Fibroblast of lung (primary cell): ENCODE measurements around the gene COBL.

Experiments used
- EZH2 ChIP-seq: IDR thresholded peaks from 2 replicates; pipeline ENCODE4 v1.5.1; 2012; ENCODE audit warnings: low read length, control low read depth, mild to moderate bottlenecking; ENCODE audit errors: missing control alignments
- TF ChIP-seq, protein P1 (sequence below), 2 donors: IDR thresholded peaks in 1 of 2; conservative IDR thresholded peaks in 1 of 2; 1 replicate in 1 of 2; 2 replicates in 1 of 2; pipeline ENCODE4 v1.5.1; 2011 to 2012; ENCODE audit warnings: low read length in 2 of 2, control low read depth in 1 of 2, inconsistent platforms in 1 of 2, low read depth in 1 of 2, mild to moderate bottlenecking in 1 of 2

DNA sequence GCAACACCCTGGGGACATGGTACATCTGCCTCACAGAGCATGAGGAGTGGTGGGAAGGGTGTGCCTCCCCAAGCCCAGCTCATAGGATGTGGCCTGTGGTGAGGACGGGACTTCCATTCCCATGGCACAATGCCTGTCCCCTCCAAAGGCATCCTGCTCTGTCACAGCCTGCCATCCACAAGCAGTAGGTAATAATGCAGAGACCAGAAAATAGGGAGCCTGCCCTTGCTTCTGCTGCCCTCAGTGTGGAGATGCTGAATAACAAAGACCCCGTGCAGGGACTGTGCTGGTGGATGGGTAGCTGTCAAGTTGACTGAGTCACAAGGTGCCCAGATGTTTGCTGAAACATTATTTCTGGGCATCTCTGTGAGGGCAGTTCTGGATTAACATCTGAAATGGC, 334.0 kb downstream of the COBL start:
- TF ChIP-seq, protein P1, sequence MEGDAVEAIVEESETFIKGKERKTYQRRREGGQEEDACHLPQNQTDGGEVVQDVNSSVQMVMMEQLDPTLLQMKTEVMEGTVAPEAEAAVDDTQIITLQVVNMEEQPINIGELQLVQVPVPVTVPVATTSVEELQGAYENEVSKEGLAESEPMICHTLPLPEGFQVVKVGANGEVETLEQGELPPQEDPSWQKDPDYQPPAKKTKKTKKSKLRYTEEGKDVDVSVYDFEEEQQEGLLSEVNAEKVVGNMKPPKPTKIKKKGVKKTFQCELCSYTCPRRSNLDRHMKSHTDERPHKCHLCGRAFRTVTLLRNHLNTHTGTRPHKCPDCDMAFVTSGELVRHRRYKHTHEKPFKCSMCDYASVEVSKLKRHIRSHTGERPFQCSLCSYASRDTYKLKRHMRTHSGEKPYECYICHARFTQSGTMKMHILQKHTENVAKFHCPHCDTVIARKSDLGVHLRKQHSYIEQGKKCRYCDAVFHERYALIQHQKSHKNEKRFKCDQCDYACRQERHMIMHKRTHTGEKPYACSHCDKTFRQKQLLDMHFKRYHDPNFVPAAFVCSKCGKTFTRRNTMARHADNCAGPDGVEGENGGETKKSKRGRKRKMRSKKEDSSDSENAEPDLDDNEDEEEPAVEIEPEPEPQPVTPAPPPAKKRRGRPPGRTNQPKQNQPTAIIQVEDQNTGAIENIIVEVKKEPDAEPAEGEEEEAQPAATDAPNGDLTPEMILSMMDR (conservative IDR thresholded peaks at IDR 0.05 in 1 of 2, IDR thresholded peaks at IDR 0.05 in 1 of 2; ENCODE audit: low read depth in 1 of 2, low read length in 2 of 2) = no peak
- TF ChIP-seq EZH2 = no peak
